Endothelial cell of umbilical vein (primary cell): ENCODE data around the gene MLC1. TPM values are rescaled to one million over a fixed set of nuclear protein-coding genes. Genes with fewer than 3 reads are reported as not detected.

Source experiments
- BruUV-seq: library from RNA; stranded (reverse); fragments of 400-500 nt; replicated peaks from 2 replicates; lab custom pipeline; 2021; lab: Mats Ljungman, UMichigan
- CTCF ChIA-PET: fragments of 300-600, 350-600 bp; sonication (Branson Sonifier 250); formaldehyde crosslinking; loops from one replicate; lab custom pipeline; 2021; ENCODE audit warnings: antibody characterized with exemption, inconsistent platforms; lab: Charles Lee
- POLR2A ChIA-PET: fragments of 300-600, 350-600 bp; sonication (Branson Sonifier 250); formaldehyde crosslinking; loops from one replicate; lab custom pipeline; 2021; ENCODE audit warnings: antibody characterized with exemption, inconsistent platforms; lab: Charles Lee
- DNase-seq: peaks from one replicate; pipeline ENCODE4 v3.0.0-alpha.2; 2011; ENCODE audit warnings: low read depth, low spot score
- FAIRE-seq: peaks from 2 replicates; lab custom pipeline; 2011; peaks lifted over from hg19 to GRCh38; lab: Jason Lieb, UNC
- H2AFZ ChIP-seq: 2 replicates; pipeline ENCODE4 v1.6.0; 2012; ENCODE audit warnings: low read depth, low read length, control low read depth, inconsistent platforms
- H3K27ac ChIP-seq: 2 replicates; pipeline ENCODE4 v1.5.1; 2011; ENCODE audit warnings: low read depth, mild to moderate bottlenecking, control low read depth, low read length, moderate library complexity; ENCODE audit not compliant: insufficient read depth
- H3K27me3 ChIP-seq, 2 experiments: 2 replicates each; pipeline versions ENCODE4 v1.6.0 to v1.6.1; 2011; ENCODE audit warnings: low read length in 2 of 2, mixed read lengths in 1 of 2; ENCODE audit not compliant: control insufficient read depth in 2 of 2, insufficient read depth in 2 of 2
- H3K36me3 ChIP-seq, 2 experiments: 2 replicates in 1 of 2; 3 replicates in 1 of 2; pipeline ENCODE4 v1.5.1; 2011; ENCODE audit warnings: low read length in 2 of 2, mild to moderate bottlenecking in 1 of 2, moderate library complexity in 1 of 2; ENCODE audit not compliant: control insufficient read depth in 2 of 2, insufficient read depth in 2 of 2; ENCODE audit errors: extremely low read depth in 1 of 2
- H3K4me1 ChIP-seq: 3 replicates; pipeline ENCODE4 v1.5.1; 2011; ENCODE audit warnings: mild to moderate bottlenecking, low read length; ENCODE audit not compliant: control insufficient read depth, insufficient read depth; ENCODE audit errors: extremely low read depth
- H3K4me2 ChIP-seq: 2 replicates; pipeline ENCODE4 v1.6.1; 2011; ENCODE audit warnings: low read length, control low read depth, mixed read lengths; ENCODE audit not compliant: insufficient read depth
- H3K4me3 ChIP-seq, 3 experiments: fragments of 200-600 bp in 1 of 3; sonication (generic), shearing (Covaris generic) in 1 of 3; replicated peaks in 1 of 3; 2 replicates each; pipeline ENCODE4 v1.5.1; 2011 to 2016; ENCODE audit warnings: control low read depth in 3 of 3, low read length in 3 of 3, mild to moderate bottlenecking in 2 of 3, inconsistent platforms in 1 of 3, low read depth in 1 of 3, moderate library complexity in 1 of 3; ENCODE audit not compliant: insufficient read depth in 1 of 3
- H3K79me2 ChIP-seq: 2 replicates; pipeline ENCODE4 v1.6.0; 2012; ENCODE audit warnings: low read length, inconsistent platforms; ENCODE audit not compliant: control insufficient read depth, insufficient read depth
- H3K9ac ChIP-seq: replicated peaks from 2 replicates; pipeline ENCODE3; 2011; ENCODE audit warnings: low read length, control low read depth; ENCODE audit not compliant: insufficient read depth; ENCODE audit errors: extremely low read depth
- H3K9me1 ChIP-seq: replicated peaks from 3 replicates; pipeline ENCODE4 v1.6.0; 2011; ENCODE audit warnings: mild to moderate bottlenecking, low read length; ENCODE audit not compliant: control insufficient read depth, insufficient read depth; ENCODE audit errors: extremely low read depth
- H3K9me3 ChIP-seq: replicated peaks from 2 replicates; pipeline ENCODE4 v1.5.1; 2012; ENCODE audit warnings: low read length, inconsistent platforms; ENCODE audit not compliant: control insufficient read depth, insufficient read depth
- H4K20me1 ChIP-seq: replicated peaks from 2 replicates; pipeline ENCODE3; 2011; ENCODE audit warnings: mild to moderate bottlenecking, low read length; ENCODE audit not compliant: control insufficient read depth, insufficient read depth; ENCODE audit errors: extremely low read depth
- CTCF ChIP-seq, 2 donors: IDR thresholded peaks; 1 replicate in 1 of 2; 2 replicates in 1 of 2; pipeline ENCODE4 v1.5.1; 2011; ENCODE audit warnings: low read length in 2 of 2, mild to moderate bottlenecking in 2 of 2, moderate library complexity in 2 of 2, control low read depth in 1 of 2, inconsistent platforms in 1 of 2, low read depth in 1 of 2; ENCODE audit not compliant: insufficient read depth in 1 of 2; ENCODE audit errors: extremely low read depth in 1 of 2
- EZH2 ChIP-seq: IDR thresholded peaks from 2 replicates; pipeline ENCODE4 v1.6.1; 2012; ENCODE audit warnings: borderline replicate concordance, low read depth, mild to moderate bottlenecking, moderate library complexity, low read length, inconsistent platforms; ENCODE audit not compliant: severe bottlenecking
- FOS ChIP-seq: IDR thresholded peaks from 2 replicates; pipeline ENCODE4 v1.6.1; 2011; ENCODE audit warnings: mild to moderate bottlenecking, low read length, moderate library complexity, borderline replicate concordance; ENCODE audit not compliant: insufficient read depth
- GATA2 ChIP-seq: IDR thresholded peaks from 2 replicates; pipeline ENCODE4 v1.7.0; 2011; ENCODE audit warnings: low read depth, mild to moderate bottlenecking, moderate library complexity, mixed read lengths, low read length; ENCODE audit not compliant: insufficient read length, insufficient read depth
- POLR2AphosphoS5 ChIP-seq: IDR thresholded peaks from 2 replicates; pipeline ENCODE4 v1.6.1; 2012; ENCODE audit warnings: low read depth, mild to moderate bottlenecking, control low read depth, low read length, moderate library complexity; ENCODE audit not compliant: insufficient read depth
- dilution Hi-C: fragments of 300-500 bp; cut with MboI; formaldehyde crosslinking; loops from one replicate; pipeline ENCODE4 v1.15.0; 2019; ENCODE audit warnings: low sequenced_read_pairs; ENCODE audit not compliant: extremely low pct_ligation_motif_present
- intact Hi-C: fragments of 100-400 bp; cut with micrococcal nuclease; formaldehyde crosslinking; loops from one replicate; pipeline ENCODE4 v1.10.0; 2022
- polyA plus RNA-seq, 4 experiments: library from polyadenylated mRNA; depleted of rRNA in 3 of 4; stranded (reverse) in 3 of 4; unstranded in 1 of 4; fragments of >200 nt; gene quantifications; 2 replicates each; pipeline versions ENCODE4 v1.2.1 to v1.2.3, GENCODE V29; 2011 to 2012; ENCODE audit warnings: missing spikeins in 1 of 4
- total RNA-seq: library from RNA; stranded (reverse); gene quantifications from 2 replicates; pipeline ENCODE4 v1.2.3, GENCODE V29; 2021

MLC1 gene
- total and polyA plus RNA-seq, 2 donors (not counting 3 experiments of a cell fraction or from before 2014, with no cell fraction given): not detected

- no peaks in the 10 kb centered on the region for H3K36me3 ChIP-seq
- no peak within 1 kb of the TSS for H3K4me2 ChIP-seq
- no peak for TF ChIP-seq POLR2AphosphoS5
- TF ChIP-seq EZH2: peak; percentile 98
- peaks cover 10 to 19% of the 10 kb centered on the region in 2 experiments for H3K27me3 ChIP-seq
- dilution Hi-C loops: no loop called here
- BruUV-seq: no TSS peak
- FAIRE-seq: no peak
- DNase-seq: no peak
- no peak within 1 kb of the TSS for H2AFZ ChIP-seq
- no peak within 1 kb of the TSS for H3K9ac ChIP-seq
- ChIA-PET POLR2A (no interaction called here), CTCF (interaction anchor here (1.4 to 2.5 kb wide), 3 partner anchors 27 to 54 kb away, joined by 4 to 9 read pairs (median 5); partner anchors contain the start of gene MLC1)
- H3K4me3 ChIP-seq: no peak within 1 kb of the TSS
- intact Hi-C loops: no loop called here
- H3K79me2 ChIP-seq: no peaks in the 10 kb centered on the region
- no peaks in the 10 kb centered on the region for H3K9me1 ChIP-seq
- H3K4me1 ChIP-seq: no peaks in the 10 kb centered on the region
- H4K20me1 ChIP-seq: no peaks in the 10 kb centered on the region
- H3K27ac ChIP-seq: no peak within 1 kb of the TSS
- H3K9me3 ChIP-seq: no peaks in the 10 kb centered on the region
Measured at GRCh38 chr22:50058061-50058905, 26.9 kb downstream of the MLC1 start, which contains the start of gene TTLL8. TSS of gene TTLL8 (minus strand) at chr22:50058298.

- H2AFZ ChIP-seq: no peak overlapping the region
- no peaks in the 10 kb centered on the region for H3K36me3 ChIP-seq
- no TSS peak for BruUV-seq
- H3K9me3 ChIP-seq: no peaks in the 10 kb centered on the region
- dilution Hi-C loops: no loop called here
- H3K9me1 ChIP-seq: no peaks in the 10 kb centered on the region
- ChIA-PET CTCF (interaction anchor here (2.5 kb wide), 1 partner anchor 27 kb away, joined by 9 read pairs; no protein-coding TSS in a partner anchor), POLR2A (no interaction called here)
- H3K27me3 ChIP-seq: peaks cover 10 to 19% of the 10 kb centered on the region in 2 experiments
- H3K4me2 ChIP-seq: no peak overlapping the region
- H3K27ac ChIP-seq: no peak overlapping the region
- H3K9ac ChIP-seq: no peak overlapping the region
- TF ChIP-seq GATA2 (no peak), EZH2 (no peak), CTCF (IDR thresholded peaks at IDR 0.05; ENCODE audit: extremely low read depth in 1 of 2, insufficient read depth in 1 of 2, low read depth in 1 of 2, low read length in 2 of 2) (no peak), POLR2AphosphoS5 (no peak), FOS (no peak)
- FAIRE-seq: no peak
- no peaks in the 10 kb centered on the region for H4K20me1 ChIP-seq
- H3K4me1 ChIP-seq: no peaks in the 10 kb centered on the region
- intact Hi-C loops: no loop called here
- H3K4me3 ChIP-seq: no peak overlapping the region
- H3K79me2 ChIP-seq: no peaks in the 10 kb centered on the region
- DNase-seq: no peak
Measured at GRCh38 chr22:50057278-50058060, 27.8 kb downstream of the MLC1 start.
